GM20431 (cell line): ENCODE data around the gene DOCK3.
"Not testable (repeated sequence)": the region's sequence is repeated elsewhere in the genome, so short reads cannot be mapped to it uniquely, and the experiment has no call there.

Experiments
- in situ Hi-C: fragments of 300-500 bp; cut with MseI, MboI; formaldehyde crosslinking; loops from one replicate; pipeline ENCODE4 v1.15.0; 2020; ENCODE audit warnings: low sequenced_read_pairs; ENCODE audit not compliant: unreplicated experiment

Gene DOCK3

DNA sequence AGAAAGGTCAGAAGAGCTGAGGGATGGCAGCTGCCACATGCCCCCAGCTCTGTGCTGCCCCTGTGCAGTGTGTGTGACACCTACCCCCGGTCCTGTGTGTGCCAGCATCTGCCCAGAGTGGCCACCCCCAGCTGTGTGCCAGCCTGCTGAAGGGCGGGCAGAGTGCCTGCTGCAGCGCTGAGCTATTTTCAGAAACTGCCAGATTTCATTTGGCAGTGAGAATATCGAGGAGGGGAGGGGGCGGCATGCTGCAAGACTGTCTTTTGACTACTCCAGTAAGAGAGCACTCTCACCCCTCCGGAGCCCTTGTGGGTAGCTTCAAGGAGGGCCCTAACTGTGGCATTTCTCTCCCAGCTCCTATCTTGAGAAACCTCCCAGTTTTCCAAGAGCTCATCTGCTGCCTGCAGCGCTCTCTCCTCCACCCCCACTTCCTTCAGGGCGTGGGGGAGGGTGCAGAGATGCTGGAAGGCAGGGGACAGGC is 25.2 kb upstream of the DOCK3 start:
- in situ Hi-C loops: no loop called here

DNA sequence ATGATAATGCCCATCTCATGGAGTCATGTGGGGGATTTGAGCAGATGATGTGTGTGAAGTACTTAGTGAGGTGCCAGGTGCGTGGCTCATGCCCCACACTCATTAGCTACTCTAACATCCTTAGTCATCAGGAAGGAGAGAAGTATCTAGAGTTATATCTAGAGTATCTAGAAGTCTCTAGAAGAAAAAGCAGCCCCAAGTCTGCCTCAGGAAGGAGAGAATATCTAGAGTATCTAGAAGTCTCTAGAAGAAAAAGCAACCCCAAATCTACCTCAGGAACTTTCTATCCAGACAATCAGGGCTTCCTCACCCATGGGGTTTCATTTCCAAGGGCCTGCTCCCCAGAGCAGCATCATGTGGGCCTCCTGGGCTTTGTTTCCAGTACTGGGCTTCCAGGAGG is 24.7 kb upstream of the DOCK3 start:
- in situ Hi-C loops: no loop called here

GRCh38 chr3:50651445-50651844 is 23.3 kb upstream of the DOCK3 start:
- in situ Hi-C loops: no loop called here

DNA sequence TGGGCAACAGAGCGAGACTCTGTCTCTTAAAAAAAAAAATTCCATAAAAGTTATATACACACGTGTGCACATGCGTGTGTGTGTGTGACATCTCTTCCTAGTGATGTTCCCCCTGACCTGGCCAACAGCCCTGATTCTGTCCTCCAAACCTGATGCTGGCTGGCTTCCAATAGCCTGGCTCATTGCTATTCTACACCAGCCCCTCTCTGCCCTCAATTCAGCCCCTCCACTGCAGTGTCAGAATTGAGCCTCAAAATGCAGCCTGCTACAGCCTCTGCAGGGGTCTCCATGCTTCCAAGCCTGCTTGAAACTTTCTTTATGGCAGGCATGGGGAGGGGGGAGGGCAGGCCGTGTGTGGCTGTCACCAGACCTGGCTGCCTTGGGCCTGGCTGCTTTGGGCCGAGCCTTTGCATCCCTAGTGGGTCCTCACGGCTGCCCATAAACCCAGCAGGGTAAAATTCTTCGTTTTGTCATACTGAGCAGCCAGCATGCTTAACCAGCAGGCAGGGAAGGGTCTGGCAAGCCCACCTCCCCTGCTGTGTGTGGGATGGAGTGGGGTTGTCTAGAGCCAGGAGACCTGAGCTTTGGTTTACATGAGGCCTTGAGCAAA is 22.7 kb upstream of the DOCK3 start:
- in situ Hi-C loops: no loop called here

- in situ Hi-C loops: no loop called here
Observed at GRCh38 chr3:50652709-50653108, 22.0 kb upstream of the DOCK3 start.

GRCh38 chr3:50653937-50654595 is 20.7 kb upstream of the DOCK3 start:
- in situ Hi-C loops: no loop called here

GRCh38 chr3:50655009-50655830 is 19.5 kb upstream of the DOCK3 start:
- in situ Hi-C loops: no loop called here

- in situ Hi-C loops: no loop called here
Observed at GRCh38 chr3:50656417-50657195, 18.1 kb upstream of the DOCK3 start.

DNA sequence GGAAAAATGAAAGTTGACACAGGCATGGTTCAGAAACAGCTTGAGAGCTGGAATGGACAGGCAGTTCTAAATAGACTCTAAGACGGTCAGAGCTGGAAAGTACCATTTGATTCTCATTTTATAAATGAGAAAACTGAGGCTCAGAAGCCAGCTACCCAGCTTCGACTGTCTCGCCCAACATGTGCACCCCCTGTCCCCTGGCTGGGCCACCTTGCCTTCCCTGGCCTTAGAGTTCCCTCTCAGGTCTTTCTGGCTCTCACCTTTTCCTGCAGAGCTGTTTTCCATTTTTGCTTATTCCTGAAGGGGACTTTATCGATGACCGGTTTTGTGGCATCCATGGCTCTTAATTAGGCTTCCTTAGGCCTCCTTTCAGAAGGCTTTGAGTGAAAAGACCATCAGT is 17.3 kb upstream of the DOCK3 start:
- in situ Hi-C loops: no loop called here

DNA sequence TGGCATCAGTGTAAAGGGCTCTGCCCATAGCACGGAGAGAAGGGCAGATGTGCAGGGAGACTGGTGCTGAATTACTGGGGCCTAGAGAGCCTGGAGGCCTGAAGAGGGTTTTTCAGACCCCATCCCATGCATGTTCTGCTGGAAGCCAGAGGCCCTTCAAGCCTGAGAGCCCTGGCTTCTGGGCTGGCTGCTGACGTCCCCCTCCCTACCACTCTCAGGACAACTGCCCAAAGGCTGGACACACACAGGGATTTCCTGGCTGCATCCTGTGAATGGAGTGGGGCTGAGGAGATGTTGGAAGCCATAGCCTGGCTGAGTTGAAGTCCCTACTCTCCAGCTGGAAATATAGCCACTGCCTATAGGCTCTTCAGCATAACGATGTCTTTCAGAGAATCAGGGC is 16.9 kb upstream of the DOCK3 start:
- in situ Hi-C loops: no loop called here

- in situ Hi-C loops: no loop called here
Observed at GRCh38 chr3:50658416-50658815, 16.3 kb upstream of the DOCK3 start.

- in situ Hi-C loops: no loop called here
Observed at GRCh38 chr3:50658831-50659230, 15.9 kb upstream of the DOCK3 start.

DNA sequence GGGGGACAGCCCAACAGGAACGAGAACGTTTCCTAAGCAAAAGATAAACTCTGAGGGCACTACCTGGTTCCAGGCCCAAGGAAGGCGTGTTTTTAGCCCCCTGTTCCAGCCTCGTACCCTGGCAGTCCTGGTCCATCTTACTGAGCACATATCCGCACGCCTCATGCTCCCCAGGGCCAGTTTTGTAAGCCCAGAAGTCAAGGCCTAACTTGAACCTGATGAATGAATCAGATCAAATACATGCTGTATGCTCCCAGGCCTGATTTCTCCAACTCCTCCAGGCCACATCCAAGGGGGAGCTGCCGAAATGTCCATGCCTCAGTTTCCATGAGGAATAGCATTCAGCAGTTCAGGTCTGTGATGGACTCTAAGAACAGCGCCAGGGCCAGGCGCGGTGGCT is 14.3 kb upstream of the DOCK3 start:
- in situ Hi-C loops: no loop called here

- in situ Hi-C loops: no loop called here
Observed at GRCh38 chr3:50661321-50661837, 13.3 kb upstream of the DOCK3 start.

DNA sequence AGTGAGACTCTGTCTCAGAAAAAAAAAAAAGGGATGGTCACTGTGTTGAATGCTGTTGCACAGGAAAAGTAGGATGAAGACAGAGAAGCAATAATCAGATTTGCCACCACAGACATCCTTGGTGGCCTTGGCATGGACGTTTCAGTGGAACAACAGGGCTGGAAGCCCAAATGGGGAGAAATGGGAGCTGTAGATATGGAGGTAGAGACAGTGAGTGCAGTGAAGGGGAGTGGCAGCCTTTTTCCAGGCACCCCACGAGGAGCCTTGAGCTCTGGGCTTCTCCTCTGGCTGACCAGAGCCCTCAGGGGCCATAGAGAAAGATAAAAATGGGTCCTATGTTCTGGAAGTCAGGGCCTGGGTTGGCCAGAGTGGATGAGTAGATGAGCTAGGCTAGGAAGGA is 12.3 kb upstream of the DOCK3 start:
- in situ Hi-C loops: no loop called here

DNA sequence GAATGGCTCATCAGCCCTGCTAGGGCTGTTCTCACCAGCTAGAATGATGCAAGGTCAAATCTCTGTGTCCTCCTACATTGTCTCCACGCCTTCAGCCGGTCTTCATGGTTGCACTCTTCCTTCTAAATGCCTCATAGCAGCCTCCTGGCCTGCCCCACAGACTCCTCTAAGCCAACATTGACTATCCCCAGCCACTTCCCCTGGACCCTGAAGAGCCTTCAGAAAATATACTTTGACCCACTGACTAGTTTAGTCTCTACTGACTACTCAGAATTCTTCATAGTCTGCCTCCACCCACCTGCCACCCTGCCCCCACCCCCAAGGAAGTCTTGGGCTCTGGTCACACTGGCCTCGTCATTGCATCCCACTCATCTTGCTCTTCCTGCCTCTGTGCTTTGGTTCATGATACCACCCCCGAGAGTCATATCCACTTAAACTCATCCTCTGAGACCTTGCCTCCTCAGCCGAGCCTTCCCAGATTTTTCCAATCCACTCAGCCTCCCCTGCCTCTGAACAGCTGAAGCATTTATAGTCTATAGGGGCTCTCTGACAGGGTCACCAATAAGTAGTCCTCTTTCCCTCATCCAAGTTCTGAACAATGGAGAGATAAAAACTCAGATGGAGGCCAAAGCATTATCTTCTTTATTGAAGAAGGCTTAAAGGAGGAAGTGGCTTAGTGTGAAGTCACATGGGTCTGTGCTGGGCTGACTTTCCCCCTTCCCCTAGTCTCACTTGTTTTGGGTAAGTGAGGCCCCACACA is 9.5 kb upstream of the DOCK3 start:
- in situ Hi-C loops: no loop called here

DNA sequence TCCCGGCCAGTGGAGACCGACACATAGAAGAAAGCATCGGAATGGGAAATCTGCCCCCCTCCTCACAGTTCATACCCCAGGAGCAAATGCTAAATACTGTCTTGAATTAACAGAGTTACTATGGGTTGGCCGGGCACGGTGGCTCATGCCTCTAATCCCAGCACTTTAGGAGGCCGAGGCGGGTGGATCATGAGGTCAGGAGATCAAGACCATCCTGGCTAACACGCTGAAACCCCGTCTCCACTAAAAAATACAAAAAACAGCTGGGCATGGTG is 8.9 kb upstream of the DOCK3 start:
- in situ Hi-C loops: not testable (repeated sequence)

DNA sequence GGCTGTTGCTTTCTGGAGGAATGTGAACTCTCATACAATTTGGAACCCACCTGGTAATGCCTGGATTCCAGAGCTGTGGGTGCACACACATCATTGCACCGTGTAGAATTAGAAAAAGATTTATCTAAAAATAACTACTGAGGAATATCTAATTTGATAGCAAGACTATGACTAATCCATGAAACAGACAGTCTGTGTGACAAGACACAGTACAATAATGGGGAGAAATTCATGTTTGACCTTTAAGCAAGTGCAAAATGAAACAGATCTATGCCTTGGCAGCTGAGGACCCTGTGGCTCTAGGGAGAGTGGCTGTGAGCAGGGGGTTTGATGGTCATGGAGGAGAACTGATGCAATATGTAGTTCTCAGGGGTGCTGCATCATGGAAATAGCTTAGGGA is 7.9 kb upstream of the DOCK3 start:
- in situ Hi-C loops: no loop called here

DNA sequence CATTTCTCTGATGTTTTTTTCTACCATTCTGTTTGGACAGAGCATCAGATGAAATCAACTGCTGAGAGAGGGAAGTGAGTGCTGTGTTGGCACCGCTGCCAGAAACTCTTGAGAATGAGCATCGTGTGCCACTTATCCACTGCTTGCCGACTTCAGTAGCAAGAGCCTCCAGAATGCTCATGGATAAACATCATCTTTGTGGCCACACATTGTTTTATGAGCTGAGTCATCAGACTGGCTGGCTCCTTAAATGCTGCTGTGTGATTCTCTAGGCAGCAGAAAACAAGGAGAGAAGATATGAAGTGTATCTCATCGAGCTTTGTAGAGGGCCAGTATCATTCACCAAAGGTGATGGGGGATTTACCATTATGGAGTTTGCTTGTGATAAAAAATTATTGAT is 3.4 kb upstream of the DOCK3 start:
- in situ Hi-C loops: no loop called here

GRCh38 chr3:50672656-50673055 is 2.1 kb upstream of the DOCK3 start:
- in situ Hi-C loops: no loop called here
